Testis (tissue), 3 donors: Measurements from ENCODE around the gene HSPD1. TPM values are rescaled to one million over a fixed set of nuclear protein-coding genes. Genes with fewer than 3 reads are reported as not detected.

Source experiments
- DNase-seq: peaks from one replicate; pipeline ENCODE4 v3.0.0-alpha.2; 2019
- H3K27ac ChIP-seq, 2 donors: fragments of 200-600 bp; sonication (generic); one replicate each; pipeline ENCODE4 v1.5.1; 2019
- H3K27me3 ChIP-seq: fragments of 200-600 bp; sonication (generic); one replicate; pipeline ENCODE4 v1.5.1; 2019
- H3K36me3 ChIP-seq: fragments of 200-600 bp; sonication (generic); one replicate; pipeline ENCODE4 v1.5.1; 2017; ENCODE audit warnings: low read depth; ENCODE audit errors: missing control alignments
- H3K4me1 ChIP-seq: fragments of 200-600 bp; sonication (generic); one replicate; pipeline ENCODE4 v1.5.1; 2019
- H3K4me3 ChIP-seq, 2 donors: fragments of 200-600 bp; sonication (generic); one replicate each; pipeline ENCODE4 v1.5.1; 2017 to 2019
- H3K9me3 ChIP-seq: fragments of 200-600 bp; sonication (generic); one replicate; pipeline ENCODE4 v1.5.1; 2017
- POLR2A ChIP-seq: fragments of 450-650 bp; IDR thresholded peaks from one replicate; pipeline ENCODE4 v1.6.1; 2017; ENCODE audit warnings: antibody characterized with exemption, mild to moderate bottlenecking, moderate library complexity
- WGBS, 2 donors: methylation state at CpG; one replicate each; pipeline ENCODE4 v1.1.5; 2018; 5-methylcytosine and 5-hydroxymethylcytosine counted together
- intact Hi-C: fragments of 100-400 bp; cut with DNase I; formaldehyde crosslinking; loops from one replicate; pipeline ENCODE4 v1.15.1; 2023; ENCODE audit warnings: low total_unique reads
- polyA plus RNA-seq: library from polyadenylated mRNA; stranded (reverse); fragments of 350-450 nt; fragmentation: Illumina TruSeq; extraction: RNeasy Lipid Tissue Mini Kit (QIAGEN cat#74804); gene quantifications from one replicate; pipeline ENCODE4 v1.2.3, GENCODE V29; 2014; ENCODE audit warnings: low read depth, low replicate concordance; ENCODE audit not compliant: insufficient read depth
- small RNA-seq, 2 donors: library from RNA; depleted of rRNA; stranded (forward); fragments of <200 nt; gene quantifications; one replicate each; pipeline ENCODE3, GENCODE V24; 2016
- total RNA-seq, 2 donors: library from RNA; depleted of rRNA; stranded (reverse); fragments of >200 nt; gene quantifications; one replicate each; pipeline ENCODE4 v1.2.3, GENCODE V29; 2016
- TF ChIP-seq, protein P1 (sequence below), 3 experiments: fragments of 450-650 bp in 2 of 3; fragments of 200-600 bp in 1 of 3; sonication (generic) in 1 of 3; IDR thresholded peaks; one replicate each; pipeline ENCODE4 v1.5.1; 2016 to 2019; ENCODE audit warnings: antibody characterized with exemption in 3 of 3, mild to moderate bottlenecking in 2 of 3, moderate library complexity in 1 of 3

Gene HSPD1
- total and polyA plus RNA-seq, 3 donors from 2014 or later = 107 to 121 (median 111) TPM

DNA sequence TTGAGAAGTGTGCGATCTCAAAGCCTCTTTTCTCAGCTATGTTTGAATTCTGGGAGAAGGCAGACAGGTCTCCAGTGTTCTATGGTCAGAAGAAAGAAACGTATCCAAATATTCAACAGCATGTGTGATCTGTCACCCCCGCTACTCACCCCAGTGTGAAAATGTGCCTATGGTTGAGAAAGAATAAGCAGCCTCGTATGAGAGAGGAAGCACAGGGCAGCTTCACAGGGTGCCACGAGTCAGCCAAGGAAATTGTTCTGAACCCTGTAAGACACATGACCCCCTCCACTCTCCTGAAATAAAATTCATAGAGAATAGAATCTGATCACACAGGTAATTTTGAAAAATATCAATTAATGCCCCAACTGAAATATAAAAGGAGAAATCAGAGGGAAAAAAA, 56.8 kb downstream of the HSPD1 start:
- 68 to 70% methylated on average over 5 of the region's 5 CpGs for WGBS, 2 donors
- TF ChIP-seq POLR2A = no peak
- TF ChIP-seq, protein P1, sequence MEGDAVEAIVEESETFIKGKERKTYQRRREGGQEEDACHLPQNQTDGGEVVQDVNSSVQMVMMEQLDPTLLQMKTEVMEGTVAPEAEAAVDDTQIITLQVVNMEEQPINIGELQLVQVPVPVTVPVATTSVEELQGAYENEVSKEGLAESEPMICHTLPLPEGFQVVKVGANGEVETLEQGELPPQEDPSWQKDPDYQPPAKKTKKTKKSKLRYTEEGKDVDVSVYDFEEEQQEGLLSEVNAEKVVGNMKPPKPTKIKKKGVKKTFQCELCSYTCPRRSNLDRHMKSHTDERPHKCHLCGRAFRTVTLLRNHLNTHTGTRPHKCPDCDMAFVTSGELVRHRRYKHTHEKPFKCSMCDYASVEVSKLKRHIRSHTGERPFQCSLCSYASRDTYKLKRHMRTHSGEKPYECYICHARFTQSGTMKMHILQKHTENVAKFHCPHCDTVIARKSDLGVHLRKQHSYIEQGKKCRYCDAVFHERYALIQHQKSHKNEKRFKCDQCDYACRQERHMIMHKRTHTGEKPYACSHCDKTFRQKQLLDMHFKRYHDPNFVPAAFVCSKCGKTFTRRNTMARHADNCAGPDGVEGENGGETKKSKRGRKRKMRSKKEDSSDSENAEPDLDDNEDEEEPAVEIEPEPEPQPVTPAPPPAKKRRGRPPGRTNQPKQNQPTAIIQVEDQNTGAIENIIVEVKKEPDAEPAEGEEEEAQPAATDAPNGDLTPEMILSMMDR (IDR thresholded peaks at IDR 0.05) = no peak
- Histone ChIP-seq H3K4me3 (no peak overlapping the region), H3K27ac (no peak overlapping the region), H3K36me3 (no peaks in the 10 kb centered on the region), H3K9me3 (no peaks in the 10 kb centered on the region), H3K27me3 (no peaks in the 10 kb centered on the region), H3K4me1 (no peaks in the 10 kb centered on the region)
- intact Hi-C loops = no loop called here
- DNase-seq = no peak

DNA sequence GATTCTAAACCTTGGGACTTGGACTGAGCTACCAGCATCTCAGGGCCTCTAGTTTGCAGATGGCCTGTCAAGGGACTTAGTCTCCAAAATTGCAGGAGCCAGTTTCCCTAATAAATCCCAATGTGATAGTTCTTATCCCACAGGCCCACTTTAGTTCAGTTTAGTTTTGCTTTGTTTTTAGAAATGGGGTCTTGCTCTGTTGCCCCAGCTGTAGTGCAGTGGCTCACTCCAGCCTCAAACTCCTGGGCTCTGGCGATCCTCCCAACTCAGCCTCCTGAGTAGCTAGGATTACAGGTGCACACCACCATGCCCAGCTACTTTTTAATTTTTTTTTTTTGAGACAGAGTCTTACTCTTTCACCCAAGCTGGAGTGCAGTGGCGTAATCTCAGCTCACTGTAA, 62.3 kb downstream of the HSPD1 start:
- Histone ChIP-seq H3K36me3 (no peaks in the 10 kb centered on the region), H3K27me3 (no peaks in the 10 kb centered on the region)
- 93 to 97% methylated on average over 2 of the region's 2 CpGs for WGBS, 2 donors

More for the DNA sequence above, 62.3 kb downstream of the HSPD1 start:
- no peak for DNase-seq
- peaks cover 21% of the 10 kb centered on the region for H3K4me1 ChIP-seq
- H3K27ac ChIP-seq = no peak overlapping the region
- intact Hi-C loops = no loop called here
- TF ChIP-seq, protein P1 (IDR thresholded peaks at IDR 0.05) = no peak
- TF ChIP-seq POLR2A = no peak
- H3K9me3 ChIP-seq = no peaks in the 10 kb centered on the region
- no peak overlapping the region for H3K4me3 ChIP-seq

Small RNA genes lying within 50 kb of the gene (small RNA-seq; reads per million reads assigned to genes)
- 0 reads per million in 2 donors for gene AC020550.1
- gene RNU6-1029P = 0 reads per million in 2 donors

Other genes starting within 250 kb of the HSPD1 start
- gene ANKRD44, start 189.1 kb downstream of the HSPD1 start, total RNA-seq = 10 to 100 TPM; 11.5 to 14.5 TPM
- 11.2 TPM for gene ANKRD44, start 189.1 kb downstream of the HSPD1 start, polyA plus RNA-seq
- 100 to 1,000 TPM; 288 to 293 TPM for gene SF3B1, start 64.8 kb downstream of the HSPD1 start, total RNA-seq
- 178 TPM for gene SF3B1, start 64.8 kb downstream of the HSPD1 start, polyA plus RNA-seq
- 10 to 100 TPM; 16.4 to 17.9 TPM for gene COQ10B, start 46.3 kb downstream of the HSPD1 start, total RNA-seq
- 18.0 TPM for gene COQ10B, start 46.3 kb downstream of the HSPD1 start, polyA plus RNA-seq
- 10 to 100 TPM; 43.3 to 51.3 TPM for gene HSPE1, start 539 bp upstream of the HSPD1 start, total RNA-seq
- gene HSPE1, start 539 bp upstream of the HSPD1 start, polyA plus RNA-seq = 61.8 TPM
- gene MOB4, start 16.2 kb upstream of the HSPD1 start, total RNA-seq = 10 to 100 TPM; 10.7 to 13.8 TPM
- gene MOB4, start 16.2 kb upstream of the HSPD1 start, polyA plus RNA-seq = 17.6 TPM
- gene RFTN2, start 175.7 kb upstream of the HSPD1 start, total RNA-seq = 10 to 100 TPM; 16.1 to 25.0 TPM
- gene RFTN2, start 175.7 kb upstream of the HSPD1 start, polyA plus RNA-seq = 19.8 TPM
- 1 to 10 TPM; 5.9 TPM for gene MARS2, start 205.5 kb upstream of the HSPD1 start, total RNA-seq
- gene MARS2, start 205.5 kb upstream of the HSPD1 start, polyA plus RNA-seq = 3.3 TPM